Measurements from ENCODE around the gene HOXB5.

Gene HOXB5

GRCh38 chr17:48632579-48633265 lies 39.1 kb upstream of the HOXB5 start:
- H3K27me3 ChIP-seq (ENCODE audit: low read depth): peaks cover 26% of the 10 kb centered on the region
- in situ Hi-C loops (cut with MboI; ENCODE audit: low sequenced_read_pairs): no loop called here
- H3K36me3 ChIP-seq (replicated peaks): no peaks in the 10 kb centered on the region
- peaks cover 3% of the 10 kb centered on the region for H3K4me1 ChIP-seq
- H3K9me3 ChIP-seq: no peaks in the 10 kb centered on the region; the same call in 1 of the 2 replicates
- no peak overlapping the region for H3K4me3 ChIP-seq
- no peak for DNase-seq (ENCODE audit: low spot score in 2 of 2)

- Histone ChIP-seq H3K9me3 (no peaks in the 10 kb centered on the region; the same call in 1 of the 2 replicates), H3K4me3 (no peak overlapping the region), H3K36me3 (replicated peaks) (no peaks in the 10 kb centered on the region), H3K27me3 (ENCODE audit: low read depth) (peaks cover 34% of the 10 kb centered on the region), H3K4me1 (peaks cover 3% of the 10 kb centered on the region)
- in situ Hi-C loops (cut with MboI; ENCODE audit: low sequenced_read_pairs): no loop called here
- no peak for DNase-seq (ENCODE audit: low spot score in 2 of 2)
These were observed 38.4 kb upstream of the HOXB5 start for GRCh38 chr17:48631693-48632578.

- in situ Hi-C loops (cut with MboI; ENCODE audit: low sequenced_read_pairs): no loop called here
- H3K36me3 ChIP-seq (replicated peaks): no peaks in the 10 kb centered on the region
- DNase-seq (ENCODE audit: low spot score in 2 of 2): peak in 1 of 2 experiments; percentile 4
- peaks cover 39% of the 10 kb centered on the region for H3K27me3 ChIP-seq (ENCODE audit: low read depth)
- H3K4me3 ChIP-seq: no peak overlapping the region
- no peaks in the 10 kb centered on the region; the same call in 1 of the 2 replicates for H3K4me1 ChIP-seq
- no peaks in the 10 kb centered on the region; the same call in 1 of the 2 replicates for H3K9me3 ChIP-seq
These were observed 37.5 kb upstream of the HOXB5 start for GRCh38 chr17:48630925-48631692.

- H3K27me3 ChIP-seq (ENCODE audit: low read depth): peaks cover 46% of the 10 kb centered on the region
- H3K4me1 ChIP-seq: no peaks in the 10 kb centered on the region; the same call in 1 of the 2 replicates
- H3K36me3 ChIP-seq (replicated peaks): no peaks in the 10 kb centered on the region
- no peak for DNase-seq (ENCODE audit: low spot score in 2 of 2)
- H3K9me3 ChIP-seq: no peaks in the 10 kb centered on the region; the same call in 1 of the 2 replicates
- no peak overlapping the region for H3K4me3 ChIP-seq
- in situ Hi-C loops (cut with MboI; ENCODE audit: low sequenced_read_pairs): no loop called here
These were observed 36.7 kb upstream of the HOXB5 start for GRCh38 chr17:48630009-48630924.

GRCh38 chr17:48629411-48629759 lies 35.8 kb upstream of the HOXB5 start:
- peaks cover 55% of the 10 kb centered on the region for H3K27me3 ChIP-seq (ENCODE audit: low read depth)

GRCh38 chr17:48628649-48629410 lies 35.3 kb upstream of the HOXB5 start:
- no peaks in the 10 kb centered on the region for H3K36me3 ChIP-seq (replicated peaks)
- no peaks in the 10 kb centered on the region; the same call in 1 of the 2 replicates for H3K4me1 ChIP-seq
- no peaks in the 10 kb centered on the region for H3K9me3 ChIP-seq
- H3K4me3 ChIP-seq: no peak overlapping the region
- H3K27me3 ChIP-seq (ENCODE audit: low read depth): peaks cover 60% of the 10 kb centered on the region
- in situ Hi-C loops (cut with MboI; ENCODE audit: low sequenced_read_pairs): no loop called here
- no peak for DNase-seq (ENCODE audit: low spot score in 2 of 2)

More at GRCh38 chr17:48629411-48629759, 35.8 kb upstream of the HOXB5 start:
- in situ Hi-C loops (cut with MboI; ENCODE audit: low sequenced_read_pairs): no loop called here
- DNase-seq (ENCODE audit: low spot score in 2 of 2): no peak
- no peak overlapping the region for H3K4me3 ChIP-seq
- H3K9me3 ChIP-seq: no peaks in the 10 kb centered on the region; the same call in 1 of the 2 replicates
- no peaks in the 10 kb centered on the region for H3K36me3 ChIP-seq (replicated peaks)
- H3K4me1 ChIP-seq: no peaks in the 10 kb centered on the region; the same call in 1 of the 2 replicates

- no peak for DNase-seq (ENCODE audit: low spot score in 2 of 2)
- in situ Hi-C loops (cut with MboI; ENCODE audit: low sequenced_read_pairs): no loop called here
- H3K4me1 ChIP-seq: no peaks in the 10 kb centered on the region
- H3K9me3 ChIP-seq: no peaks in the 10 kb centered on the region
- no peak overlapping the region for H3K4me3 ChIP-seq
- peaks cover 70% of the 10 kb centered on the region for H3K27me3 ChIP-seq (ENCODE audit: low read depth)
- H3K36me3 ChIP-seq (replicated peaks): no peaks in the 10 kb centered on the region
These were observed 34.3 kb upstream of the HOXB5 start for GRCh38 chr17:48627623-48628521.

- no peaks in the 10 kb centered on the region for H3K36me3 ChIP-seq (replicated peaks)
- no peaks in the 10 kb centered on the region for H3K9me3 ChIP-seq
- H3K27me3 ChIP-seq (ENCODE audit: low read depth): peaks cover 77% of the 10 kb centered on the region
- in situ Hi-C loops (cut with MboI; ENCODE audit: low sequenced_read_pairs): no loop called here
- no peak for DNase-seq (ENCODE audit: low spot score in 2 of 2)
- no peaks in the 10 kb centered on the region for H3K4me1 ChIP-seq
- H3K4me3 ChIP-seq: no peak overlapping the region
These were observed 33.6 kb upstream of the HOXB5 start for GRCh38 chr17:48627118-48627597.

- peak within 1 kb of the TSS; percentile 39 for H3K4me3 ChIP-seq
- peak in 1 of 2 experiments; percentile 63 for DNase-seq (ENCODE audit: low spot score in 2 of 2)
- no peaks in the 10 kb centered on the region for H3K4me1 ChIP-seq
- H3K27me3 ChIP-seq (ENCODE audit: low read depth): peaks cover 82% of the 10 kb centered on the region
- H3K36me3 ChIP-seq (replicated peaks): no peaks in the 10 kb centered on the region
- in situ Hi-C loops (cut with MboI; ENCODE audit: low sequenced_read_pairs): no loop called here
- no peaks in the 10 kb centered on the region for H3K9me3 ChIP-seq
These were observed 32.9 kb upstream of the HOXB5 start, which contains the start of gene HOXB9 for GRCh38 chr17:48626245-48627117. HOXB9 (minus strand) TSS chr17:48626358; CDS start chr17:48626269, 89 bp downstream.

GRCh38 chr17:48625495-48626244 lies 32.1 kb upstream of the HOXB5 start:
- Histone ChIP-seq H3K9me3 (no peaks in the 10 kb centered on the region), H3K36me3 (replicated peaks) (no peaks in the 10 kb centered on the region), H3K27me3 (ENCODE audit: low read depth) (peaks cover 84% of the 10 kb centered on the region), H3K4me3 (peak overlapping the region; percentile 39), H3K4me1 (no peaks in the 10 kb centered on the region)
- DNase-seq (ENCODE audit: low spot score in 2 of 2): peak; percentile 33 to 69
- in situ Hi-C loops (cut with MboI; ENCODE audit: low sequenced_read_pairs): no loop called here

All from HAP-1 (cell line).